ENCODE measurements around the gene VCL. TPM values are rescaled to one million over a fixed set of nuclear protein-coding genes. Genes with fewer than 3 reads are reported as not detected.

The VCL gene
- total RNA-seq, 1 experiment from 2014 or later = 291 TPM

DNA sequence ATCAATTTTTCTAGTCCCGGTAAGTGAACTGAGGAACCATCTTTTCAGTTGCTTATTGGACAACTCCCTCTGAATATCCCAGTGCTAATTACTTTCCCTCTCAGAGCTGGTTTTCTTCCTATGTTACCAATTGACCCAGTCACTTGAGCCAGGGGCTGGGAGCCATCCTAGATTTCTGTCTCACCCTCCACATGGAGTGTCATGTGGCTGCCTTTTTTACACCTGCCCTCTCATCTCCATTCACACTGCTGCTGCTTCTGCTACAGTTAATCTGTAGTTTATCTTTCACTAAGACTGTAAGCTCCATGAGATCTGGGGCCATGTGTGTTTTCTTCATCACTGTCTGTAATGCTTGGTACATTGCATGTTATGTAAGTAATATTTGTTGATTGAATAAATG lies 35.8 kb downstream of the VCL start:
- Histone ChIP-seq H3K27ac (ENCODE audit: insufficient read length, low read depth, low read length) (no peak overlapping the region), H3K9me3 (ENCODE audit: control insufficient read depth, low read depth, low read length) (no peaks in the 10 kb centered on the region), H3K14ac (ENCODE audit: insufficient read depth, low read length) (no peak overlapping the region), H2BK12ac (ENCODE audit: insufficient read length, low read depth, low read length) (no peak overlapping the region), H3K56ac (ENCODE audit: insufficient read length, low read depth, low read length) (no peak overlapping the region), H2BK20ac (ENCODE audit: low read depth, low read length, poor library complexity, severe bottlenecking) (no peak overlapping the region), H3K4ac (ENCODE audit: low read depth, low read length) (no peak overlapping the region), H2BK5ac (ENCODE audit: insufficient read length, low read length) (no peak overlapping the region), H4K20me1 (ENCODE audit: control insufficient read depth, insufficient read depth, insufficient read length) (no peaks in the 10 kb centered on the region), H3K79me2 (ENCODE audit: insufficient read depth, low read length) (peaks cover 17% of the 10 kb centered on the region; the same call in 1 of the 2 replicates), H3K4me1 (ENCODE audit: insufficient read depth, low read length) (peaks cover 12% of the 10 kb centered on the region), H3K23ac (ENCODE audit: insufficient read length, low read depth, low read length) (no peak overlapping the region), H2AFZ (ENCODE audit: low read length) (no peak overlapping the region), H3T11ph (ENCODE audit: low read length) (no peak overlapping the region), H4K8ac (replicated peaks; ENCODE audit: insufficient read length, low read depth, low read length) (no peak overlapping the region), H3K4me2 (ENCODE audit: insufficient read depth, insufficient read length, low read length) (no peak overlapping the region), H2AK5ac (ENCODE audit: insufficient read length, low read length) (no peak overlapping the region), H2BK15ac (ENCODE audit: low read depth, low read length) (no peak overlapping the region), H4K5ac (ENCODE audit: insufficient read length, low read depth, low read length) (no peak overlapping the region), H3K79me1 (ENCODE audit: insufficient read depth, low read depth, low read length, poor library complexity, severe bottlenecking) (peaks cover 4% of the 10 kb centered on the region), H3K9ac (ENCODE audit: extremely low read depth, insufficient read length, low read length) (no peak overlapping the region), H4K91ac (ENCODE audit: insufficient read length, low read depth, low read length) (no peak overlapping the region), H3K18ac (ENCODE audit: insufficient read length, low read depth, low read length) (no peak overlapping the region), H3K27me3 (ENCODE audit: insufficient read depth, low read length) (no peaks in the 10 kb centered on the region), H2BK120ac (ENCODE audit: low read depth, low read length, poor library complexity, severe bottlenecking) (no peak overlapping the region), H3K23me2 (ENCODE audit: insufficient read length, low read depth, low read length, poor library complexity, severe bottlenecking) (no peaks in the 10 kb centered on the region)
- WGBS (ENCODE audit: extremely low coverage, insufficient read length, low lambda C conversion rate) = no CpG with 5 or more reads among the region's 1 CpG
- Mint-ChIP-seq H3K27ac (peak overlapping the region in 2 of 3 experiments; percentile 59 to 69; a peak in 3 of 7 replicates), H3K4me1 (peaks cover 54 to 59% of the 10 kb centered on the region in 2 experiments), H3K27me3 (ENCODE audit: low read depth) (no peaks in the 10 kb centered on the region), H3K9me3 (no peaks in the 10 kb centered on the region), H3K4me3 (no peak overlapping the region), H3K36me3 (ENCODE audit: insufficient read depth in 1 of 3, low read depth in 3 of 3) (peaks cover 4 to 41% (median 24%) of the 10 kb centered on the region in 3 experiments; a peak in 6 of 7 replicates)
- TF ChIP-seq, protein P1, sequence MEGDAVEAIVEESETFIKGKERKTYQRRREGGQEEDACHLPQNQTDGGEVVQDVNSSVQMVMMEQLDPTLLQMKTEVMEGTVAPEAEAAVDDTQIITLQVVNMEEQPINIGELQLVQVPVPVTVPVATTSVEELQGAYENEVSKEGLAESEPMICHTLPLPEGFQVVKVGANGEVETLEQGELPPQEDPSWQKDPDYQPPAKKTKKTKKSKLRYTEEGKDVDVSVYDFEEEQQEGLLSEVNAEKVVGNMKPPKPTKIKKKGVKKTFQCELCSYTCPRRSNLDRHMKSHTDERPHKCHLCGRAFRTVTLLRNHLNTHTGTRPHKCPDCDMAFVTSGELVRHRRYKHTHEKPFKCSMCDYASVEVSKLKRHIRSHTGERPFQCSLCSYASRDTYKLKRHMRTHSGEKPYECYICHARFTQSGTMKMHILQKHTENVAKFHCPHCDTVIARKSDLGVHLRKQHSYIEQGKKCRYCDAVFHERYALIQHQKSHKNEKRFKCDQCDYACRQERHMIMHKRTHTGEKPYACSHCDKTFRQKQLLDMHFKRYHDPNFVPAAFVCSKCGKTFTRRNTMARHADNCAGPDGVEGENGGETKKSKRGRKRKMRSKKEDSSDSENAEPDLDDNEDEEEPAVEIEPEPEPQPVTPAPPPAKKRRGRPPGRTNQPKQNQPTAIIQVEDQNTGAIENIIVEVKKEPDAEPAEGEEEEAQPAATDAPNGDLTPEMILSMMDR (conservative IDR thresholded peaks at IDR 0.05) = no peak
- DNase-seq = no peak

Data from H9 (cell line).